KMS-11 (cell line): ENCODE results near the gene WHAMM.
A peak's percentile ranks its signal among the peaks of the same experiment; 100 is the strongest.
"Not testable (repeated sequence)": the region's sequence is repeated elsewhere in the genome, so short reads cannot be mapped to it uniquely, and the experiment has no call there.

Source experiments
- H2AFZ ChIP-seq: fragments of 200-600 bp; sonication (generic); 2 replicates; pipeline ENCODE4 v1.6.1; 2016; ENCODE audit warnings: antibody characterized with exemption, mixed run types, low read depth
- H3K27ac ChIP-seq: fragments of 200-600 bp; sonication (generic); 2 replicates; pipeline ENCODE4 v1.6.1; 2016; ENCODE audit warnings: mild to moderate bottlenecking, mixed run types
- H3K27me3 ChIP-seq: fragments of 200-600 bp; sonication (generic); 2 replicates; pipeline ENCODE4 v1.6.1; 2017; ENCODE audit warnings: mild to moderate bottlenecking, low read depth, mixed run types, moderate library complexity; ENCODE audit not compliant: insufficient read depth
- H3K36me3 ChIP-seq: fragments of 200-600 bp; sonication (generic); 2 replicates; pipeline ENCODE4 v1.6.1; 2017; ENCODE audit warnings: mild to moderate bottlenecking, mixed run types; ENCODE audit not compliant: insufficient read depth
- H3K4me1 ChIP-seq: fragments of 200-600 bp; sonication (generic); 2 replicates; pipeline ENCODE4 v1.6.1; 2016; ENCODE audit warnings: mild to moderate bottlenecking, low read depth, mixed run types; ENCODE audit not compliant: poor library complexity, severe bottlenecking
- H3K4me2 ChIP-seq: fragments of 200-600 bp; sonication (generic); 2 replicates; pipeline ENCODE4 v1.7.0; 2016; ENCODE audit warnings: mild to moderate bottlenecking, mixed run types
- H3K4me3 ChIP-seq: fragments of 200-600 bp; sonication (generic); IDR thresholded peaks from 2 replicates; pipeline ENCODE4 v1.6.1; 2017; ENCODE audit warnings: low read depth, low read length, mixed read lengths; ENCODE audit not compliant: insufficient read depth
- H3K79me2 ChIP-seq: fragments of 200-600 bp; sonication (generic); 2 replicates; pipeline ENCODE4 v1.6.1; 2016; ENCODE audit warnings: low read depth, mixed run types; ENCODE audit not compliant: insufficient read depth
- H3K9ac ChIP-seq: fragments of 200-600 bp; sonication (generic); 2 replicates; pipeline ENCODE4 v1.6.1; 2016; ENCODE audit warnings: mild to moderate bottlenecking, mixed run types
- H4K20me1 ChIP-seq: fragments of 200-600 bp; sonication (generic); 2 replicates; pipeline ENCODE4 v1.6.1; 2016; ENCODE audit warnings: mild to moderate bottlenecking, mixed run types; ENCODE audit not compliant: insufficient read depth
- TF ChIP-seq, protein P1 (sequence below): fragments of 200-600 bp; sonication (generic); conservative IDR thresholded peaks from 2 replicates; pipeline ENCODE4 v1.6.1; 2017; ENCODE audit warnings: low read depth, mild to moderate bottlenecking, antibody characterized with exemption, low read length, moderate library complexity, mixed read lengths

Gene WHAMM

GRCh38 chr15:82810890-82811426 is 1.5 kb downstream of the WHAMM start:
- Histone ChIP-seq H3K27ac (peak overlapping the region; percentile 89; the same call in 1 of the 2 replicates), H3K79me2 (peaks cover 19% of the 10 kb centered on the region; the same call in 1 of the 2 replicates), H4K20me1 (no peaks in the 10 kb centered on the region)

DNA sequence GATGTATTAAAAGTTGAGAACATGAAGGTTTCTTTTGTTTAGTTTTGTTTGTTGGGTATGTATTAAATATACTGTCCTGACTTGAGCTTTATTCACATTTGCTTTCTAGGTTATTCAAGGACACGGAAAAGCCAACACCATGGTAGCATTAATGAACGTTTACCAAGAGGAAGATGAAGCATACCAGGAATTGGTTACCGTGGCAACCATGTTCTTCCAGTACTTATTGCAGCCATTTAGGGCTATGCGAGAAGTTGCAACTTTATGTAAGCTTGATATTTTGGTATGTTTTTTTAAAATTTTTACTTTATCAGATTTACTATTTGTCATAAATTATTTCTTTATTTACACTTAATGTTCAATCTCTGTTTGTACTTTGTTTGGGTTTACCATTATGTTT is 3.6 kb downstream of the WHAMM start:
- TF ChIP-seq, protein P1, sequence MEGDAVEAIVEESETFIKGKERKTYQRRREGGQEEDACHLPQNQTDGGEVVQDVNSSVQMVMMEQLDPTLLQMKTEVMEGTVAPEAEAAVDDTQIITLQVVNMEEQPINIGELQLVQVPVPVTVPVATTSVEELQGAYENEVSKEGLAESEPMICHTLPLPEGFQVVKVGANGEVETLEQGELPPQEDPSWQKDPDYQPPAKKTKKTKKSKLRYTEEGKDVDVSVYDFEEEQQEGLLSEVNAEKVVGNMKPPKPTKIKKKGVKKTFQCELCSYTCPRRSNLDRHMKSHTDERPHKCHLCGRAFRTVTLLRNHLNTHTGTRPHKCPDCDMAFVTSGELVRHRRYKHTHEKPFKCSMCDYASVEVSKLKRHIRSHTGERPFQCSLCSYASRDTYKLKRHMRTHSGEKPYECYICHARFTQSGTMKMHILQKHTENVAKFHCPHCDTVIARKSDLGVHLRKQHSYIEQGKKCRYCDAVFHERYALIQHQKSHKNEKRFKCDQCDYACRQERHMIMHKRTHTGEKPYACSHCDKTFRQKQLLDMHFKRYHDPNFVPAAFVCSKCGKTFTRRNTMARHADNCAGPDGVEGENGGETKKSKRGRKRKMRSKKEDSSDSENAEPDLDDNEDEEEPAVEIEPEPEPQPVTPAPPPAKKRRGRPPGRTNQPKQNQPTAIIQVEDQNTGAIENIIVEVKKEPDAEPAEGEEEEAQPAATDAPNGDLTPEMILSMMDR, result no peak
- Histone ChIP-seq H2AFZ (no peak overlapping the region), H3K9ac (no peak overlapping the region), H3K27me3 (no peaks in the 10 kb centered on the region), H4K20me1 (no peaks in the 10 kb centered on the region), H3K4me1 (peaks cover 24% of the 10 kb centered on the region), H3K36me3 (0 out of 2 replicates have a peak, but pooled peaks cover 3% of the 10 kb centered on the region), H3K4me3 (no peak overlapping the region), H3K27ac (no peak overlapping the region), H3K79me2 (peaks cover 19% of the 10 kb centered on the region; the same call in 1 of the 2 replicates), H3K4me2 (0 out of 2 replicates have a peak overlapping the region, but pooled peaks have one; percentile 9)

More at GRCh38 chr15:82810890-82811426, 1.5 kb downstream of the WHAMM start:
- H3K4me3 ChIP-seq, result no peak overlapping the region
- peak overlapping the region; percentile 77; the same call in 1 of the 2 replicates for H3K9ac ChIP-seq
- peak overlapping the region; percentile 69 for H3K4me2 ChIP-seq
- no peaks in the 10 kb centered on the region for H3K27me3 ChIP-seq
- no peak overlapping the region for H2AFZ ChIP-seq
- TF ChIP-seq, protein P1, result no peak
- 0 out of 2 replicates have a peak, but pooled peaks cover 3% of the 10 kb centered on the region for H3K36me3 ChIP-seq
- H3K4me1 ChIP-seq, result peaks cover 36% of the 10 kb centered on the region

DNA sequence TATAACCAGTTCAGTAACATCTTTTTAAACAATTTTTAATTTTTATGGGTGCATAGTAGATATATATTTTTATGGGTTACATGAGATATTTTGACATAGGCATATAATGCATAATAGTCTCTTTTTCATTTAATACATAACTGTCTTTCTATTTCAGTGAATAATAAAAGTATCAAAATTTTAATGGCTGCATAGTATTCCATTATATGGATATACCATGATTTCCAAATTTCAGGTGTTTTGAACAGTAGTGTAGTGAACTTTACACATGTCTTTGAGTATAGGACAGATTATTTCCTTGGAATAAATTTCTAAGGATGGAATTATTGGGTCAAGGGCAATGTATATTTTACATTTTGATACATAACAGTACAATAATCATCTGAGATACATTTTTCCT is 10.7 kb downstream of the WHAMM start:
- H3K36me3 ChIP-seq, result 0 out of 2 replicates have a peak, but pooled peaks cover 3% of the 10 kb centered on the region

GRCh38 chr15:82821396-82821795 is 12.0 kb downstream of the WHAMM start:
- H3K4me1 ChIP-seq, H3K9ac ChIP-seq, H3K36me3 ChIP-seq, H2AFZ ChIP-seq, H3K79me2 ChIP-seq, H3K4me2 ChIP-seq, H3K4me3 ChIP-seq, H3K27me3 ChIP-seq, H4K20me1 ChIP-seq, H3K27ac ChIP-seq: not testable (repeated sequence)

More for the DNA sequence above, 10.7 kb downstream of the WHAMM start:
- H3K9ac ChIP-seq, result no peak overlapping the region
- H4K20me1 ChIP-seq, result no peaks in the 10 kb centered on the region
- H3K27me3 ChIP-seq, result no peaks in the 10 kb centered on the region
- H3K4me3 ChIP-seq, result no peak overlapping the region
- TF ChIP-seq, protein P1, result no peak
- no peak overlapping the region for H3K27ac ChIP-seq
- no peak overlapping the region for H2AFZ ChIP-seq
- no peak overlapping the region for H3K4me2 ChIP-seq
- no peaks in the 10 kb centered on the region for H3K4me1 ChIP-seq
- no peaks in the 10 kb centered on the region for H3K79me2 ChIP-seq

DNA sequence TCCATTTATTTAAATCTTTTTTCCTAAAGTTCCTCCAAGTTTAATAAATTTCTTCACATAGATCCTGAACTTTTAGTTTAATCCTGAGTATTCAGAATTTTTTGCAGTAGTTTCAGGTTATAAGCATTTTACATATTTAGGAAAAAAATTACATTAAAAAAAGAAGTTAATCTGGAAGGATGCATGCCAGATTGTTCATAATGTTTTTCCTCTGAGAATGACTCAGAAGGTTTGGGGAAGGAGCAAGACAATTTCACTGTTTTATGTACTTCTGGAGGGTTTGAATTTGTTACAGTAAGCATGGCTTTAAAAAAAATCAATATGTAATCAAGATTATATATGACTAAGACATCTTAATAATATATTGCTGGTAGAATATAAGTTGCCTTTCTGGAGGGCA is 12.4 kb downstream of the WHAMM start:
- not testable (repeated sequence) for H3K27me3 ChIP-seq, H3K27ac ChIP-seq, H3K9ac ChIP-seq, H3K4me2 ChIP-seq, H3K36me3 ChIP-seq, H4K20me1 ChIP-seq, H2AFZ ChIP-seq, H3K79me2 ChIP-seq, H3K4me1 ChIP-seq, H3K4me3 ChIP-seq
